Esophagus squamous epithelium (tissue), 4 donors: ENCODE results near the gene VPS4A.

ENCODE experiments used
- POLR2A ChIP-seq, 4 donors: fragments of 450-650 bp; IDR thresholded peaks; one replicate each; pipeline ENCODE4 v1.6.1; 2017; ENCODE audit warnings: antibody characterized with exemption in 4 of 4, mild to moderate bottlenecking in 4 of 4, moderate library complexity in 3 of 4
- TF ChIP-seq, protein P1 (sequence below), 6 experiments: fragments of 450-650 bp in 4 of 6; fragments of 200-600 bp in 2 of 6; sonication (generic) in 2 of 6; IDR thresholded peaks; one replicate each; pipeline ENCODE4 v1.5.1; 2016 to 2019; ENCODE audit warnings: antibody characterized with exemption in 6 of 6, mild to moderate bottlenecking in 4 of 6, moderate library complexity in 4 of 6

DNA sequence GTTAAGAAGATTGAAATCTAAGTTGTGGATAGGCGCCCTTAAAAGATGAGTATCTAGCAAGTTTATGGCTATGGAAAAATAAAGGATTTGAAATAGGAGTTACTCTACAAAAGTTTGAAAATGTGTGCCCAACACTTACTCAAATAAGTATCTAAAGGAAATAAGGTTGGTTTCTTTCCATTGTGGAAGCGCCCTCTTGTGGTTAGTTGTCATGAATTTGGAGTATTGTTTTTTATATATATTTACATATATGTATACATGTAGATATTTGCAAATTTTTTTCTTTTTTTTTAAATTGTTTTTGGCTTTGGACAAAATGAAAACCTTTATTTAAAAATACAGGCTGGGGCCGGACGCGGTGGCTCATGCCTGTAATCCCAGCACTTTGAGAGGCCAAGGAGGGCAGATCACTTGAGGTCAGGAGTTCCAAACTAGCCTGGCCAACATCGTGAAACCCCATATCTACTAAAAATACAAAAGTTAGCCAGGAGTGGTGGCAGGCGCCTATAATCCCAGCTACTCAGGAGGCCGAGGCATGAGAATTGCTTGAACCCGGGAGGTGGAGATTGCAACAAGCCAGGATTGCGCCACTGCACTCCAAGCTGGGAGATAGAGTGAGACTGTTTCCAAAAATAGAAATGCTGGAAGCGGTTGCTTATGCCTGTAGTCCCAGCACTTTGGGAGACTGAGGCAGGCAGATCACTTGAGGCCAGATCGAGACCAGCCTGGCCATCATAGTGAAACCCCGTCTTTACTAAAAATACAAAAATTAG lies 24.0 kb upstream of the VPS4A start:
- TF ChIP-seq, protein P1, sequence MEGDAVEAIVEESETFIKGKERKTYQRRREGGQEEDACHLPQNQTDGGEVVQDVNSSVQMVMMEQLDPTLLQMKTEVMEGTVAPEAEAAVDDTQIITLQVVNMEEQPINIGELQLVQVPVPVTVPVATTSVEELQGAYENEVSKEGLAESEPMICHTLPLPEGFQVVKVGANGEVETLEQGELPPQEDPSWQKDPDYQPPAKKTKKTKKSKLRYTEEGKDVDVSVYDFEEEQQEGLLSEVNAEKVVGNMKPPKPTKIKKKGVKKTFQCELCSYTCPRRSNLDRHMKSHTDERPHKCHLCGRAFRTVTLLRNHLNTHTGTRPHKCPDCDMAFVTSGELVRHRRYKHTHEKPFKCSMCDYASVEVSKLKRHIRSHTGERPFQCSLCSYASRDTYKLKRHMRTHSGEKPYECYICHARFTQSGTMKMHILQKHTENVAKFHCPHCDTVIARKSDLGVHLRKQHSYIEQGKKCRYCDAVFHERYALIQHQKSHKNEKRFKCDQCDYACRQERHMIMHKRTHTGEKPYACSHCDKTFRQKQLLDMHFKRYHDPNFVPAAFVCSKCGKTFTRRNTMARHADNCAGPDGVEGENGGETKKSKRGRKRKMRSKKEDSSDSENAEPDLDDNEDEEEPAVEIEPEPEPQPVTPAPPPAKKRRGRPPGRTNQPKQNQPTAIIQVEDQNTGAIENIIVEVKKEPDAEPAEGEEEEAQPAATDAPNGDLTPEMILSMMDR (IDR thresholded peaks at IDR 0.05): peak; percentile 24 to 84 (median 58)
- no peak for TF ChIP-seq POLR2A (IDR thresholded peaks at IDR 0.05)
